Cardiac septum (tissue), 1 donor: ENCODE results near the gene KCNA5. TPM values are rescaled to one million over a fixed set of nuclear protein-coding genes. Genes with fewer than 3 reads are reported as not detected.

Experiments
- DNase-seq: peaks from one replicate; pipeline ENCODE4 v3.0.0-alpha.2; 2020; ENCODE audit warnings: low spot score
- intact Hi-C: fragments of 100-400 bp; cut with DNase I; formaldehyde crosslinking; loops from one replicate; pipeline ENCODE4 v1.14.0; 2022
- long read RNA-seq: library from polyadenylated mRNA; unstranded; transcript quantifications from one replicate; pipeline ENCODE4 v2.0.0, GENCODE V29; 2021
- total RNA-seq: library from RNA; stranded (reverse); fragmentation: NEBNext Ultra II Directional; extraction: Animal tissue kit (Norgen Biotek cat#: 25700); gene quantifications from one replicate; pipeline ENCODE4 v1.2.1, GENCODE V29; 2021
- donor health status: DM: no; HTN: no; CAD: no.

Gene KCNA5
- 3.2 TPM for total RNA-seq
- long read RNA-seq, transcript KCNA5-201 (1 exons, 2,800 nt), result major isoform, 9 of 9 reads
- long read RNA-seq, partial matches to known transcripts, result 0 of 9 reads
- long read RNA-seq, other reads (novel, unspliced or antisense), result 0 of 9 reads

DNA sequence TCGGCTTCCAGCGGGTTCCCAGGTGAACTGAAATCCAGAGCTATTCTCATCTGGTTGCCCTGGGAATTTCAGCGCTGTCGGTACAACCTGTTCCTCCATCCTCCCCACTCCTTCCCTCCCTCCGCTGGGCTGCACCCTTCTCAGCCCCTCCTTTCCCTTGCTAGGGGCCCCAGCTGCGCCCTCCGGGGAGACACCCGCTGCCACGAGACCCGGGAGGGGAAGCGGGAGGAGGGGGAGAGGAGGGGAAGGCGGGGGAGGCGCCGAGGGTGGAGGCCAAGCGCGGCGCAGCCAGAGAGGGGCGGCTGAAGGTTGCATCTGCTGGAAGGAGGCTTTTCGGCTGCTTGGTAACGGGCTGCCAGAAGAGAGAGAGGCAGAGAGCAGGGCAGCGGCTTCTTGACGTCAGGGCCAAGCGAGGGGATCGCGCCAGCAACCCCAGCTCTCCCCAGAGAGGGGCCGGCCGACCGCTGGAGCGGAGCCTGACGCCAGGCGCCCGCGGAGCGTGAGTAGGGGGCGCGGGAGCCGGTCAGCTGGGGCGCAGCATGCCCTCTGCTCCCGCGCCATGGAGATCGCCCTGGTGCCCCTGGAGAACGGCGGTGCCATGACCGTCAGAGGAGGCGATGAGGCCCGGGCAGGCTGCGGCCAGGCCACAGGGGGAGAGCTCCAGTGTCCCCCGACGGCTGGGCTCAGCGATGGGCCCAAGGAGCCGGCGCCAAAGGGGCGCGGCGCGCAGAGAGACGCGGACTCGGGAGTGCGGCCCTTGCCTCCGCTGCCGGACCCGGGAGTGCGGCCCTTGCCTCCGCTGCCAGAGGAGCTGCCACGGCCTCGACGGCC is at the start of gene KCNA5:
Gene KCNA5 (plus strand): TSS at position 291 of the 831 bp plus-strand sequence. CDS start 269 bp downstream, at position 560.
- intact Hi-C loops, result no loop called here
- DNase-seq, result no peak

DNA sequence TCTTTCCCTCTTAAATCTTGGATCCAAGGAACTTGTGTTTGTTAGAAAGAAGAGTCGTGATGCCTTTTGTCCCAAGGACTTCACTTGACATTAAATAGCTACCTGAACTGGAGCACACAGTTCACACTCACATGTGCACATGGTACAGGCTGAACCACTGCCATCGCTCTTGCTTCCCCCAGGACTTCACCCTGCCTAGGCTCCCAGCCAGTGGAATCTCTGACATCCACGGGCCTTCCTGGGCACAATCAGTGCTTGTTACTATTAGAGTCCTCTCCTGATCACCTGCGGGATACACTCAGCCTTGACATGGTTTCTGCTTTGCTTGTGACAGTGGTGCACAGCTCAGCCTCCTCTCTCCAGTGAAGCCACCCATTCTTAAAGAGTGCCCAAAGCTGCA is 49.1 kb upstream of the KCNA5 start:
- DNase-seq, result peak; percentile 72
- intact Hi-C loops, result no loop called here

DNA sequence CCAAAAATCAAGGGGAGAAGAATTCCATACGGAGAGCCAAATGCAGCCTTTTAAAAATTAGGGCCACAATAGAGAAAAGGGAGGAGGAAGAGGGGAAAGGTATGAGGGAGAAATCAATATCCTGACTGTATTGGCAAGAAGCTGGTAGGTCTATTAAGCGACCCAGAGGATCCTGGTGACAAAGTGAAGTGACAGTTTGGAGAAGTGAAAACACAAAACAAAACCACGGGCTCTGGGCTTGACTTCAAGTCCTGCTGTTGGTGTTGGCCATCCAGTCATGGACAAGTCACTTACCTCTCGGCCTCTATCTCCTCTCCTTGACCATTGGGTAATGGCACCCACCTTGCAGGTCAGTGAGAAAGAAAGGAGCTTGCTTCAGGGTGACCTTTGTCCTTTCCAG is 47.0 kb upstream of the KCNA5 start:
- peak; percentile 9 for DNase-seq
- intact Hi-C loops, result no loop called here

GRCh38 chr12:4997939-4998338 is 45.7 kb upstream of the KCNA5 start:
- intact Hi-C loops, result no loop called here
- DNase-seq, result peak; percentile 76

DNA sequence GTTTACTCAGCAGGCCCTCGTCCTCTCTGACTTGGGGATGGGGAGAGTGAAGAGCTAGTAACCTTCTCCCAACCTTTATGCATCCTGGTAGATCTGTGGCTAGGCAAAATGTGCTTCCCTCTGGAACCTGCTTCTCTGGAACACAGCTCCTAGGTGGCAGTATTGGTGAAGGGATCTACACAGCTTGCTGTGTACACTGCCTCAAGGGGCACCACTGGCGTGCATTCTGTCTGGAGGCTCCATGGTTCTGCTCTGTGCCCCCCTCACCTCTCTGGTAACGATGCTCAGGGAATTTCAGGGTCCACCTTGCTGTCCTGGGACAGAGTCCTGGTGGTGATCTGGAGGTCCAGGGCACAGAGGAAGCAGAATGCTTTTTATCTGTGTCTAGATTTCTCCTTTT is 43.5 kb upstream of the KCNA5 start:
- peak; percentile 43 for DNase-seq
- intact Hi-C loops, result no loop called here

- intact Hi-C loops, result no loop called here
- DNase-seq, result peak; percentile 59
Observed at GRCh38 chr12:5000658-5001385, 42.9 kb upstream of the KCNA5 start.

DNA sequence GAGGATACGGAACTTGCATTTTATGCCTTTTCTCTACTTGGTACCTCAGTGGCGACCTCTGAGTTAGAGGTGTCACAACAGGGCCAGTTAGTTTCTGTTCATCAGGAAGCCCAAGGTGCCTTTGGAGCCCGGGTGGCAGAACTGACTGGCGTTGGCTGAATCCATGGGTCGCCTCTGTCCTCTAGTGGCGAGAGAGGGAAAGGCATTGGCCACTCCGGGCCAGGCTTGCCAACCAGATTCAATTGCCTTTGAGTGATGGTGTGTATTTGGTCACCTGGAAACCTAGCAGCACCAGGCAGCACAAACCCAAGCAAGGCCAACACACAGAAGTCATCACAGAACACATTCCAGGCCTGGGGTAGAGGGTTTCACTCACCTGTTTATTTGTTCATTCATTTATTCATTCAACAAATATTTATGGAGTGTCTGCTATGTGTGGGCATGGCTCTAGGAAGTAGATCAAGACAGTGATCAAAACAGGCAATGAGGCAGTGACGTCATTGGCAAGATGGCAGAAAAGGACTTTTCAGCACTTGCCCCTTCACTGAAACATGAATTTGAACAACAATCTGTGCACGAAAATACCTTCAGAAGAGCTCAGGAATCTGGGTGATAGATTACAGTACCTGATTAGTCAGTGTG is 40.5 kb upstream of the KCNA5 start:
- DNase-seq, result peak; percentile 79
- intact Hi-C loops, result loop anchor here (1.0 kb wide), 1 partner anchor 148 kb away; no protein-coding TSS in a partner anchor

- DNase-seq, result peak; percentile 43
- intact Hi-C loops, result no loop called here
Observed at GRCh38 chr12:5008661-5009060, 35.0 kb upstream of the KCNA5 start.

DNA sequence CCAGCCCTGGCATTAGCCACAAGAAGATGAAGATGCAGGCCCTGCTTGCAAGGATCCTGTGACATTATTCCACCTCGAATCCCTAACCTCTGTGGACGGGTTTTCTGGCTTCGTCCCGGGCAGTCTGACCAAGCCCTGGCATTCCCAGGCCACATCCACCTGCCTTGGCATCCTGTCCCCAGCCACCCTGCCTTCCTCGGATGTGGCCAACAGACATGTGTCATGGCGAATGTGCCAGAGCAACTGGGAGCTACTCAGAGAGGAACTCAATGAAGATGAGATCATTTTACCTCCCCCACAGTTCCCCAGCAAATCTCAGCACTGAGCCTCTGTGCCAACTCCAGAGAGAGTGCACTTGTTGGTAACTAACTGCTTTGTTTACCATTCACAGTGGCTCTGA is 33.5 kb upstream of the KCNA5 start:
- peak; percentile 53 for DNase-seq
- intact Hi-C loops, result no loop called here

DNA sequence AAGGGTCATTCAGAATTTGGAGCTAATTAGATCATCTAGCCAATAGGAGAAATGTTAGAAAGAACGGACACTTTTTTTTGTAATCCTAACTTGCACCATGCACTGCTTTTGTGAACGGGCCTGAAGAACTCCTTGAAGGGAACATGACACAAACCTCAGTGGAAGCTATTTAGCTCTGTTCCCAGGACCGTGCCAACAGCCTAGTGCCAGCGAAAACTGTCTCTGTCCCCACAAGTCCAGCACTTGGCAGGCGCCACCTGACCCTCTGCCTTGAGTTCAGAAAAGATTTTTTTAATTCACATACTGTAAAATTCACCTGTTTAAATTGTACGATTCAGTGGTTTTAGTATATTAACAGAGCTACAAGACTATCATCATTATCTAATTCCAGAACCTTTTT is 31.3 kb upstream of the KCNA5 start:
- intact Hi-C loops, result no loop called here
- DNase-seq, result peak; percentile 70

GRCh38 chr12:5013266-5013730 is 30.4 kb upstream of the KCNA5 start:
- peak; percentile 33 for DNase-seq
- intact Hi-C loops, result no loop called here

GRCh38 chr12:5014269-5014668 is 29.4 kb upstream of the KCNA5 start:
- intact Hi-C loops, result no loop called here
- DNase-seq, result peak; percentile 27

DNA sequence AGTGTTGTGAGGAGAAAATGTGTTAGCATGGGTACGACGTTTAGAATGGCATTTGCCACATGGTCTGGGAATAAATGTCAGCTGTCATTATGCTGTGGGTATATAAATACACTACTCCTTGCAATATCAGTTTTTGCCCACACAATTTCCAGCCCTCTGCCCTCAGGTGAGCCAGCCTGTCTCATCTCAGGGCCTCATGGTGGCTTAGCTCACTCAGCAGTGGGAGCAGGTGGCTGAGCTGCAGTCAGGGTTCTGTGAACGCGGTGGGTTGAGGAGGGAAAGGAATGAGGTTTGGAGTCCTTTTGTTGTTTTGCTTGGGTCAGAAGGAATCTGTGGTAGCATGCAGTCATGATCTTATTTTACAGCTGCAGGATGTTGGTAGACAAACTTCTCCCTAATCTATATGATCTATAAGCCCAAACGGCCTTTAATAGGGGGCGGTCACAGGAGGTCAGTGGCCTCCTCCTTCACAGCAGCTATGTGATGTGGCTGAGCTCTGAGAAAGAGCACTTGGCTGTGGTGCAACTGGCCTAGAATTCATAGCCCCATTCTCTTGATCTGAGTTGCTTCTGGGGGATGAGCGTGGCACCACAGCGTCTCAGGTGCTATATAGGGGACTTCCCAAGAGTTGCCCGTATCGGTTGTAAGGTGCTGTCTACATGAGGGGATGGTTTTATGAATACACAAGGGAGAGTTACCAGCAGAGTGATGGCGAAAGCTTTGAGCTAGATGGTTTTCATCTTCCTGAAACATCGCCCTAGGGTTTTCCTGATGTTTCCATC is 27.8 kb upstream of the KCNA5 start:
- intact Hi-C loops, result no loop called here

DNA sequence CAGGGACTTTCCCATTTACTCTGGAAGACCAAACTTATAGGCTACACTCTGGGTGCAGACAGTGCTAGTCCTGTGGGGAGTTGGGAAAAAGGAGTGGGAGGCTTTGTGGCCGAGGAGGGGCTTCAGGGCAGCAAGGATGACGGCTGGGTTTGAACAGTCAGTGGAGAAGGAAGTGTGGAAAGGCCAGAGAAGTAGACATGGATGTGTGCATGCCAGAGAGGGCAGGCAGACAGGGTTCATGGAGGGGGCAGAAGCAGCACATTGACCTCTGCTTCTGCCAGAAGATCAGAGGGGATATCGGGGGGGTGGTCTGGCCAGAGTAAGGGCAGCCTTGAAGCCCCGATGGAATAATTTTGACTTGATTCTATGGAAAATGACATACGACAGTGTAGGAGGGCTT is 27.2 kb upstream of the KCNA5 start:
- intact Hi-C loops, result no loop called here
- peak; percentile 61 for DNase-seq

More for the DNA sequence above, 27.8 kb upstream of the KCNA5 start:
- peak; percentile 54 for DNase-seq

GRCh38 chr12:5017638-5018348 is 25.9 kb upstream of the KCNA5 start:
- intact Hi-C loops, result no loop called here
- peak; percentile 22 for DNase-seq

DNA sequence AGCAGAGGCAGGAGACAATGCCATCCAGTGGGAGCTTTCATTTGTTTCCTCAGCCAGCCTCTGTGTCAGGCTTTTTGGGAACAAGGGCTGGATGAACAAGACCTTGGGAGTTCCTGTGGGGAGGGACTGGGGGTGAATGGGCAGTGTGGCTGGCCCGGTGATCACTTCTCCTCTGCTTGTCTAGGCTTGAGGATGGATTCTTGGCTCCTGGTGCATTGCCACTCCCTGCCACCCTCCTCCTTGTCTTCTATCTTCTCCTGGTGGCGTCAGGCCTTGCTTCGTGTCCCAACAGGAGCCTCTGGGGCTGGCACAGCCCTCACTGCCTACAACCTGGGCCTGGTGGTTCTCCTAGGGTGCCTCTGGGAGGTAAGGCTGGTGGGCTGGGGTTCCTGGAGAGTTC is 25.0 kb upstream of the KCNA5 start:
- intact Hi-C loops, result no loop called here

DNA sequence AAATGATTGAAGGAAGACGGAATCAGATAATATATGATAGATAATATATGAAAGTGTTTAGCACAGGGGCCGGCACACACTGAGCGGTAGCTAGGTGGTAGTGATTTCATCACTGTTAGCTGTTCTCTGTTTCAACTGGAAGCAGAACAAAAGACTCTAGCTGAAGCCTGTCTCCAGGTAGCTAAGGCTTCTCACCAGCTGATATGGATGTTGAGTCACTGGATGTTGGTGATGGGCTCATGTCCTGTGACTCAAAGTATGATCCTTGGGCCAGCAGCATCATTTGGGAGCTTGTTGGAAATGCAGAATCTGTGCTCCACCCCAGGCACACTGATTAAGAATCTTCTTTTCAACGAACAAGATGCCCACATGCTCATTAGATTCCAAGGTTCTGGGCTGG is 21.7 kb upstream of the KCNA5 start:
- DNase-seq, result peak; percentile 2
- intact Hi-C loops, result loop anchor here (1.0 kb wide), 1 partner anchor 62 kb away; no protein-coding TSS in a partner anchor

More for the DNA sequence above, 25.0 kb upstream of the KCNA5 start:
- DNase-seq, result peak; percentile 71

DNA sequence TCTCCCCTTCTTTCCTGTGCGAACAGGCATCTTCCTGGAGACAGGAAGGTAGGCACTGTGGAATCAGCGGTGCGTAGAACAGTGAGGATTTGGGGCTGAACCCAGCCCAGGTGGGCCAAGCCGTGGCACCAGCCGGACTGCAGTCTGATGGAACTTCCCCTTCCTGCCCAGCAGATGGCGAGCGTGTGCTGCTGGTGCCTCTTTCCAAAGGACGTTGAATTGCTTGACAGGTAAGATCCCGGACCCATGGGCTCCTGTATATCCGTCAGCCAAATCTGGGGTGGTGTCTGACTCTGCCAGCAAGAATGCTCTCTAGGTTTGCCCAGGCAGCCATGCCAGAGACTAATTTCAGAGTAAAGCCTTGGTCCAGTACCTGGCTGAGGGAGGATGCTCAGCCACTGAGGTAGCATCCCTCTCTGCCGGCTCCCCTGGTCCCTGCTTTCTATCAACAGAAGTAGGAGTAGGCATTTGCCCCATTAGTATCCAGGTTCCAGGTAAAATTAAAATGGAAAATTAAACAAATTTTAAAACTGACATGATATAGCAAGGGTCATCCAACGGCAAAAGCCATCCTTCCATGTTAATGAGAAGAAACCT is 21.1 kb upstream of the KCNA5 start:
- intact Hi-C loops, result loop anchor here (1.0 kb wide), 1 partner anchor 62 kb away; no protein-coding TSS in a partner anchor
- DNase-seq, result peak; percentile 75
